Right lobe of liver (tissue), 6 donors: ENCODE measurements around the gene TOR2A. TPM values are rescaled to one million over a fixed set of nuclear protein-coding genes. Genes with fewer than 3 reads are reported as not detected.

Source experiments
- ATAC-seq, 4 donors: fragments of 200-7000 bp; cut with Tn5 transposase; one replicate each; pipeline ENCODE4 v1.9.1; 2020; ENCODE audit warnings: mild to moderate bottlenecking in 4 of 4, moderate library complexity in 4 of 4
- DNase-seq, 3 donors: peaks; one replicate each; pipeline ENCODE4 v3.0.0-alpha.2; 2020
- H3K27ac ChIP-seq, 3 donors: fragments of 200-600 bp; one replicate each; pipeline ENCODE4 v1.8.0; 2022
- H3K27me3 ChIP-seq, 2 donors: fragments of 200-600 bp; one replicate each; pipeline ENCODE4 v1.8.0; 2022
- H3K36me3 ChIP-seq, 4 donors: fragments of 200-600 bp; sonication (generic) in 1 of 4; one replicate each; pipeline versions ENCODE4 v1.5.1 to v1.8.0; 2017 to 2022; ENCODE audit warnings: control low read depth in 1 of 4
- H3K4me1 ChIP-seq, 4 donors: fragments of 200-600 bp; sonication (generic) in 1 of 4; one replicate each; pipeline versions ENCODE4 v1.5.1 to v1.8.0; 2017 to 2022; ENCODE audit warnings: control low read depth in 1 of 4
- H3K4me3 ChIP-seq, 3 donors: fragments of 200-600 bp; one replicate each; pipeline ENCODE4 v1.8.0; 2022
- H3K9me3 ChIP-seq, 4 donors: fragments of 200-600 bp; sonication (generic) in 1 of 4; one replicate each; pipeline versions ENCODE4 v1.5.1 to v1.8.0; 2017 to 2022; ENCODE audit warnings: control low read depth in 1 of 4
- POLR2A ChIP-seq: fragments of 450-650 bp; IDR thresholded peaks from one replicate; pipeline ENCODE4 v1.6.1; 2017; ENCODE audit warnings: antibody characterized with exemption, mild to moderate bottlenecking
- WGBS: methylation state at CpG from one replicate; pipeline ENCODE4 v1.1.6; 2018; ENCODE audit warnings: low coverage, low lambda C conversion rate; ENCODE audit not compliant: insufficient coverage; ENCODE audit errors: missing lambda C conversion rate; 5-methylcytosine and 5-hydroxymethylcytosine counted together
- intact Hi-C, 2 donors: fragments of 100-400 bp; cut with DNase I; formaldehyde crosslinking; loops; one replicate each; pipeline versions ENCODE4 v1.11.2 to v1.14.1; 2022
- total RNA-seq, 6 experiments: library from RNA; depleted of rRNA in 2 of 6; stranded (reverse); fragments of >200 nt in 2 of 6; fragmentation: NEBNext Ultra II Directional in 3 of 6; extraction: Animal tissue kit (Norgen Biotek cat#: 25700) in 3 of 6; gene quantifications; one replicate each; pipeline versions ENCODE4 v1.1.0 to v1.2.4, GENCODE V29; 2016 to 2023
- TF ChIP-seq, protein P1 (sequence below), 4 donors: fragments of 200-600 bp in 3 of 4; fragments of 450-650 bp in 1 of 4; IDR thresholded peaks; one replicate each; pipeline versions ENCODE4 v1.5.1 to v1.8.0; 2016 to 2022; ENCODE audit warnings: antibody characterized with exemption in 4 of 4, mild to moderate bottlenecking in 2 of 4
- donor health status: DM: no; HTN: yes; CAD: no.
- donor health status: DM: no; HTN: no; CAD: no.
- donor health status: DM: no; HTN: no; CAD: no.
- donor health status: DM: no; HTN: yes; CAD: no.
- donor health status: DM: no; HTN: yes; CAD: no.

TOR2A gene
- total RNA-seq, 6 experiments from 2014 or later: 6.1 to 15.3 (median 7.7) TPM

DNA sequence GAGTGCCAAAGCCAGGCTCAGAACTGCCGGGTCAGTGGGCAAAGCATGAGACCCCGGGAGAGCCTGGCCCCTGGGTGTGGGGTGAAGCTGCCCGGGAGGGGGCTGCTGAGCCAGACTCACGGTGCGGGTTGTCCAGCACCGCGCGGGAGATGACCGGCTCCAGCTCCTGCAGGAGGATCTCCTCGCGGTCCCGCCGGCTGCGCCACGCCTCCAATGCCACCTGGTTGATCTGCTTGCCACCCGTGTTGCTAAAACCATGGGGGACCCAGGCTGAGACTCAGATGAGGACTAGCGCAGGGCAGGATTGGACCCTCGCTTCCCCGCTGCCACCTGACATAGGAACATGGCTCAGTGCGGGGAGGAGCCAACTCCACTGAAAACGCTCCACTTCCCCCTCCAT, 2.6 kb downstream of the TOR2A start:
- Histone ChIP-seq H3K27me3 (no peaks in the 10 kb centered on the region), H3K4me1 (peaks cover 0 to 6% (median 3%) of the 10 kb centered on the region in 4 donors), H3K4me3 (no peak overlapping the region), H3K9me3 (no peaks in the 10 kb centered on the region), H3K27ac (no peak overlapping the region), H3K36me3 (no peaks in the 10 kb centered on the region)
- DNase-seq: no peak
- intact Hi-C loops: loop anchor here (5.0 to 10.0 kb wide), 3 partner anchors 140 to 145 kb away; partner anchors contain the start of gene AK1 (in 1 of the 2)
- no peak for ATAC-seq
- WGBS: 60% methylated on average over 1 of the region's 21 CpGs
- TF ChIP-seq POLR2A: no peak
- TF ChIP-seq, protein P1, sequence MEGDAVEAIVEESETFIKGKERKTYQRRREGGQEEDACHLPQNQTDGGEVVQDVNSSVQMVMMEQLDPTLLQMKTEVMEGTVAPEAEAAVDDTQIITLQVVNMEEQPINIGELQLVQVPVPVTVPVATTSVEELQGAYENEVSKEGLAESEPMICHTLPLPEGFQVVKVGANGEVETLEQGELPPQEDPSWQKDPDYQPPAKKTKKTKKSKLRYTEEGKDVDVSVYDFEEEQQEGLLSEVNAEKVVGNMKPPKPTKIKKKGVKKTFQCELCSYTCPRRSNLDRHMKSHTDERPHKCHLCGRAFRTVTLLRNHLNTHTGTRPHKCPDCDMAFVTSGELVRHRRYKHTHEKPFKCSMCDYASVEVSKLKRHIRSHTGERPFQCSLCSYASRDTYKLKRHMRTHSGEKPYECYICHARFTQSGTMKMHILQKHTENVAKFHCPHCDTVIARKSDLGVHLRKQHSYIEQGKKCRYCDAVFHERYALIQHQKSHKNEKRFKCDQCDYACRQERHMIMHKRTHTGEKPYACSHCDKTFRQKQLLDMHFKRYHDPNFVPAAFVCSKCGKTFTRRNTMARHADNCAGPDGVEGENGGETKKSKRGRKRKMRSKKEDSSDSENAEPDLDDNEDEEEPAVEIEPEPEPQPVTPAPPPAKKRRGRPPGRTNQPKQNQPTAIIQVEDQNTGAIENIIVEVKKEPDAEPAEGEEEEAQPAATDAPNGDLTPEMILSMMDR (IDR thresholded peaks at IDR 0.05): no peak

DNA sequence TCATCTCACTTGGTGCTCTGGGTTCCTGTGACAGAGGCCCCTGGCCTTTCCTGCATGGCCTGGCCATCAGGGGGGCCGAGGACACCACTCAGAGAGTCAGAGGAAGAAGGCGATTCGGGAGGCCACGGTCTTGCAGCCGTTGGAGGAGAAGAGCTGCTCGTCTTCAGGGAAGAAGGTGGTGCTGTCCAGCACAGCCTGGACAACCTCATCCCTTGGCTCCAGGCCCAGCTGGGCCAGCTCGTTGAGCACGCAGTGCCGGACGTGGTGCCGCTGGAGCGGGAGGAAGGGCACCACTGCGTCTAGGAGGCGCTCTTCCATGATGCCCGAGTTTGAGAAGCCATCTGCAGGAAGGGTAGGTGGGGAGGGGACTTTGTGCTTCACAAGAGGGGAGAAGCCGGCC, 3.2 kb downstream of the TOR2A start:
- no peaks in the 10 kb centered on the region for H3K27me3 ChIP-seq
- intact Hi-C loops: loop anchor here (5.0 to 10.0 kb wide), 3 partner anchors 140 to 145 kb away; partner anchors contain the start of gene AK1 (in 1 of the 2)
- TF ChIP-seq, protein P1 (IDR thresholded peaks at IDR 0.05): no peak
- TF ChIP-seq POLR2A: no peak
- peaks cover 0 to 6% (median 3%) of the 10 kb centered on the region in 4 donors for H3K4me1 ChIP-seq
- H3K27ac ChIP-seq: no peak overlapping the region
- DNase-seq (no peak), ATAC-seq (no peak)
- H3K9me3 ChIP-seq: no peaks in the 10 kb centered on the region
- H3K4me3 ChIP-seq: no peak overlapping the region
- no peaks in the 10 kb centered on the region for H3K36me3 ChIP-seq
- 71% methylated on average over 5 of the region's 16 CpGs for WGBS

- WGBS: no CpG with 5 or more reads among the region's 9 CpGs
- no peaks in the 10 kb centered on the region for H3K9me3 ChIP-seq
- H3K36me3 ChIP-seq: no peaks in the 10 kb centered on the region
- DNase-seq: no peak
- TF ChIP-seq, protein P1 (IDR thresholded peaks at IDR 0.05): no peak
- no peak for TF ChIP-seq POLR2A
- H3K4me3 ChIP-seq: no peak overlapping the region
- no peaks in the 10 kb centered on the region for H3K27me3 ChIP-seq
- peaks cover 0 to 6% (median 3%) of the 10 kb centered on the region in 4 donors for H3K4me1 ChIP-seq
- no peak overlapping the region for H3K27ac ChIP-seq
- ATAC-seq: no peak
- intact Hi-C loops: loop anchor here (5.0 to 10.0 kb wide), 3 partner anchors 139 to 144 kb away; partner anchors contain the start of gene AK1 (in 1 of the 2)
Observed at GRCh38 chr9:127730799-127731410, 4.2 kb downstream of the TOR2A start.

- peaks cover 0 to 6% (median 3%) of the 10 kb centered on the region in 4 donors for H3K4me1 ChIP-seq
- DNase-seq: no peak
Observed at GRCh38 chr9:127730262-127730661, 4.8 kb downstream of the TOR2A start.

More at GRCh38 chr9:127730262-127730661, 4.8 kb downstream of the TOR2A start:
- ATAC-seq: no peak
- TF ChIP-seq, protein P1 (IDR thresholded peaks at IDR 0.05): no peak
- TF ChIP-seq POLR2A: no peak
- no peaks in the 10 kb centered on the region for H3K27me3 ChIP-seq
- WGBS: no CpG with 5 or more reads among the region's 9 CpGs
- no peaks in the 10 kb centered on the region for H3K36me3 ChIP-seq
- intact Hi-C loops: loop anchor here (5.0 to 10.0 kb wide), 3 partner anchors 138 to 145 kb away; partner anchors contain the start of gene AK1 (in 1 of the 2)
- H3K9me3 ChIP-seq: no peaks in the 10 kb centered on the region
- H3K27ac ChIP-seq: no peak overlapping the region
- H3K4me3 ChIP-seq: no peak overlapping the region
